GM18907 (cell line): Measurements from ENCODE around the gene IGF2BP3.
"Not testable (repeated sequence)": the region's sequence is repeated elsewhere in the genome, so short reads cannot be mapped to it uniquely, and the experiment has no call there.

Experiments
- ATAC-seq: cut with Tn5 transposase; IDR thresholded peaks from one replicate; pipeline ENCODE4 v1.9.1; 2021; ENCODE audit warnings: mild to moderate bottlenecking, moderate library complexity; ENCODE audit not compliant: unreplicated experiment

IGF2BP3 gene

DNA sequence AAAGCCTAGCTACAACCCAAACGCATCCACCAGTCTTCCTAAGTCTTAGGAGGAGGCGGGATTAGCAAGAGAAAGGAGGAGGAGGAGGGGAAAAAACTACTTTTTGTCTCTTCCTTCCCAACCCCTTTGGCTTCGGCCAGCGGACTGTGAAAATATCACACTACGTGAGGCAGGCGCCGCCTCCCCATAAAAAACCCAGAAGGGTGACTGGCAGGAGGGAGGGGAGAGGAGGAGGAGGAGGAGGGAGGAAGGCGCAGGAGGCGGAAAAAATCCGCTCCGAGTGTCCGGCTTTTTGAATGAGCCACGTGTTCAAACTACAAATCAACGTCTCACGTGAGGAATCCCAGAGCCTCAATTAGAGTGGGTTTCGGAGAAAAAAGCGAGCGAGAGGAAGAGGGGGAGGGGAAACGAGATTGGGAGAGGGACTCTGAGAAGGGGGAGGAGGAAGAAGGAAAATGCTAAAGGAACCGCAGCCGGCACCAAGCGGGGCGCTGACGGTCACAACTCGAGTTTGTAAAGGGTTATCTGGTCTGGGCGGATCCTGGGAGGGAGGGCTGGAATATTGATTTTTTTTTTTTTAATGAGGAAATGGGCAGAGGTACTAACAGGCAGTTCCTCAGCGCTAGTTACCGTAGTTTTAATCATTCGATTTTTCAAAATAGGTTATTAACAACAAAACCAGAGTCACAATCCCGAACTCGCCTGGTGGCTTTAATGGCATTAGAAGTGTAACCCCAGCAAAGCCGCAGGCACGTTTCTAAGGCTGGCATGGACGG, at the start of gene IGF2BP3:
TSS of gene IGF2BP3 (minus strand) at position 162 of the 776 bp plus-strand sequence. CDS start 381 bp downstream, outside the sequence.
- ATAC-seq: peak; percentile 19

DNA sequence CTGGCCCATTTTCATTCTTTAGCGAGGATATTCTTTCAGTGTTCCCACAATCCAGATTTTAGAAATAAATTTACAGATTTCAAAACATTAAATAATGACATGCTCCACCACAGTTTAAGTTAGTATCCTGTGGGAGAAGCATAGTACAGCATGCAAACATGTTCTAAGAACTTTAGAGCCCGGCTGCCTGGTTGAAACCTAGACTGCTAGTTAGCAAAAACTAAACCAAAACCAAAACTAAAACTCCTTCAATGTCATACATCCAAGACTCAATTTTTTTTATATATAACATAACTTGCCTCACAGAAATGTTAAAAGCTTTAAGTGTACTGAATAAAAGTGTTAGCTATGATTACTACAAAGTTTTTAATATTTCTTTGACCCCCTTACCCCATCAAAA, 44.5 kb upstream of the IGF2BP3 start:
- ATAC-seq: no peak

DNA sequence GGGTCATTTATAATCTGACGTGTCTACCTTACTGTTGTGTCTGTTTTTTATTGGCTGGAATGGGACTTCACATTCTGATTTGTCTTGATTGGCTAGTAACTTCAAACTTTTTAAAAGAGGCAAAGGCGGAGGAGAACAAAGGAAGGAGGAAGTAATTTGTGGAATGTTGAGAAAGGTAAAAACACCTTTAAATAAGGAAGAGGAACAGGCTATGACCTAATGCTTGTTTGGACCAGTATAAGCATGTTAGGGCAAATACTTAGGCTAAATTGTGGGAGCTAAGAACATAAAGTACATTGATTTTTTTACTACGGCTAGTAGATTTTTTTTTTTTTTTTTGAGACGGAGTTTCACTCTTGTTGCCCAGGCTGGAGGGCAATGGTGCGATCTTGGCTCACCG, 43.5 kb upstream of the IGF2BP3 start:
- not testable (repeated sequence) for ATAC-seq

DNA sequence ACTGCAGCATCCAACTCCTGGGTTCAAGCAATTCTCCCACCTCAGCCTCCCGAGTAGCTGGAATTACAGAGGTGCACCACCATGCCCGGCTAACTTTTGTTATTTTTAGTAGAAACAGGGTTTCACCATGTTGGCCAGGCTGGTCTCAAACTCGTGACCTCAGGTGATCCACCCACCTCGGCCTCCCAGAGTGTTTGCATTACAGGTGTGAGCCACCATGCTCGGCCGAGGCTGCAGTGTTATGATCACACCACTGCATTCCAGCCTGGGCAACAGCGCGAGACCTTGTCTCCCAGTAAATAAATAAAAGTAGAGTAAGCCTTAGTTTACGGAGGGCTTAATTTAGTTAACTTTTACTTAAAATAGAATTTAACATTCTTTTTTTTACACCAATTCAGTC, 23.7 kb upstream of the IGF2BP3 start:
- ATAC-seq: no peak

DNA sequence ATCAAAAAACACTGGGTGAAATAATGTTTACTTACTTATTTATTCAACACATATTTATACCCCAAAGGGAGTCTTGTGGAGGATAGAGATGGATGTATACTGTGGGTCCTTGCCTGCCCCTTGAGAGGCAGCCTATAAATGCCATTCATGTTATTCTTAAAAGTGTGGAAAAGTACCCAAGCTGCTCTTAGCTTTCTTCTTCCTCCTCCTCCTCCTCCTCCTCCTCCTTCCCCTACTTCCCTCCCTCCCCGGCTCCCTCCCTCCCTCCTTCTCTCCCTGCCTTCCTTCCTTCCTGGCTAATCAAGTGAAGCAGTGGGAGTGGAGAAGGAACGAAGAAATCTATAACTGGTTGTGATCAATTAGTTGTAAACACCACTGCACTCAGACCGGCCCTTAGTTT, 21.2 kb upstream of the IGF2BP3 start:
- no peak for ATAC-seq

DNA sequence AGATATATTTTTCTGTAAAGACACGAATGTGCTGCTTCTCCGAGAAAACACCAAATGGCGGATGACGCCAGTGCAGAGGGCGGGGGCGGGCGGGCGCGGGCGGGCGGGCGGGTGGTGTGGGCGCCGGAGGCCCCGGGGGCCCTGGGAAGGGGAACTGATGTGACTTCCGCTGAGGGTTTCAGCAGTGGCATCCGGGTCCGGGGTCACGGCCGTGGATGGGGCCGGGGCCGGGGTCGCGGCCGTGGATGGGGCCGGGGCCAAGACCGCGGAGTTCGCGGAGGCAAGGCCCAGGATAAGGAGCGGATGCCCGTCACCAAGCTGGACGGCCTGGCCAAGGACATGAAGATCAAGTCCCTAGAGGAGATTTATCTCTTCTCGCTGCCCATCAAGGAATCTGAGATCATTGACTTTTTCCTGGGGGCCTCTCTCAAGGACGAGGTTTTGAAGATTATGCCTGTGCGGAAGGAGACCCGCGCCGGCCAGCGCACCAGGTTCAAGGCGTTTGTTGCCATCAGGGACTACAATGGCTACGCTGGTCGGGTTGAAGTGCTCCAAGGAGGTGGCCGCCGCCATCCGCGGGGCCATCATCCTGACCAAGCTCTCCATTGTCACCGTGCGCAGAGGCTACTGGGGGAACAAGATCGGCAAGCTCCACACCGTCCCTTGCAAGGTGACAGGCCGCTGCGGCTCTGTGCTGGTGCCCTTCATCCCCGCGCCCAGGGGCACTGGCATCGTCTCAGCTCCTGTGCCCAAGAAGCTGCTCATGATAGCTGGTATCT, 20.3 kb upstream of the IGF2BP3 start:
- ATAC-seq: peak; percentile 79

DNA sequence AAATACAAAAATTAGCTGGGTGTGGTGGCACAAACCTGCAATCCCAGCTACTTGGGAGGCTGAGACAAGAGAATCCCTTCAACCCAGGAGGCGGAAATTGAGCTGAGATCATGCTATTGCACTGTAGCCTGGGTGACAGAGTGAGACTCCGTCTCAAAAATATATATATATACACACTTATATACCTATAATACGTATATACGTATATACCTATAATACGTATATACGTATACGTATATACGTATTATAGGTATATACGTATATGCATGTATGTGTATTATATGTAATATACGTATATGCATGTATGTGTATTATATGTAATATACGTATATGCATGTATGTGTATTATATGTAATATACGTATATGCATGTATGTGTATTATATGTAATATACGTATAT, 18.4 kb upstream of the IGF2BP3 start:
- ATAC-seq: not testable (repeated sequence)

DNA sequence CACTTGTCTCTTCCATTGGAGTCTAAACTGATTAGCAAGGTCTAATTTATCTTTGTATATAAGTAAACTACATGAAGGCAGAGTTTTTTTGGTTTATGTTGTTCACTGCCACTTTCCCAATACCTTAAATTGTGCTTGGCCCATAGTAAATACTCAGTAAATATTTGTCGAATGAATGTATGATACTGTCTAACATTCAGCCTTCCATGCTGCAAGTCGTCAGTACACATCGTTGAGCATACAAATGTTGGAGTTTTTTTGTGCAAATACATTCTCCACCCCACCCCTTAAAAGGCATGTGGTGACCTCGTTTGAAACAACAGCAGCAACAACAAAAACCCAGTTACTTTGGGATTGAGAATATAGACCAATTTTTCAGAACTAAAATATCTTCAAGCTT, 17.4 kb upstream of the IGF2BP3 start:
- no peak for ATAC-seq

DNA sequence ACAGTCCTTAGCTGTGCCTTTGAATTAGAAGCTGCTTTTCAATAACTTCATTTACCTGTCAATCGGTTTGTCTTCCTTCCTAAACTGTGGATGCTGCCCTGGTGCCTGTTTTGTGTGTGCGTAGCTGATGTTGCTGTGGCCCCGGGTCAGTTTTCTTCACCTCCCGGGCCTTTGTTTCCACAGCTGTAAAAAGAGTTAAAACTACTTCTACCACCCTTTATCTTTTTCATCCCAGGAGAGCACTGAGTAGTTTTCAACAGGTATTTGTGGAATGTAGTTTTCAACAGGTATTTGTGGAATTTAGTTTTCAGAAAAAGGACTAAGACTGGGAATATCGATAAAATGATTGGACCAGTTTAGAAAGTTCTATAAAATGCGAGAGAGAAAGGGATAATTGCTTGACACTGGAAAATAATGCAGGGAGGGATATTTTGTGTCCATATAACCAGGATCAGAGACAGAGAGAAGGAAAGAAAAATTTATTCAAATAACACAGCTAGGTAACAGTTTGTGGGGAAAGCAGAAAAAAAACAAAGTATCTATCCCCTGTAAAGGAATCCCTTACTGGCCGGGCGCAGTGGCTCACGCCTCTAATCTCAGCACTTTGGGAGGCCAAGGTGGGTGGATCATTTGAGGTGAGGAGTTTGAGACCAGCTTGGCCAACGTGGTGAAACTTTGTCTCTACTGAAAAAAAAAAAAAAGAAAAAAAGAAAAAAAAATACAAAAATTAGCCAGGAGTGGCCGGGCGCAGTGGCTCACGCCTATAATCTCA, 15.9 kb upstream of the IGF2BP3 start:
- no peak for ATAC-seq

DNA sequence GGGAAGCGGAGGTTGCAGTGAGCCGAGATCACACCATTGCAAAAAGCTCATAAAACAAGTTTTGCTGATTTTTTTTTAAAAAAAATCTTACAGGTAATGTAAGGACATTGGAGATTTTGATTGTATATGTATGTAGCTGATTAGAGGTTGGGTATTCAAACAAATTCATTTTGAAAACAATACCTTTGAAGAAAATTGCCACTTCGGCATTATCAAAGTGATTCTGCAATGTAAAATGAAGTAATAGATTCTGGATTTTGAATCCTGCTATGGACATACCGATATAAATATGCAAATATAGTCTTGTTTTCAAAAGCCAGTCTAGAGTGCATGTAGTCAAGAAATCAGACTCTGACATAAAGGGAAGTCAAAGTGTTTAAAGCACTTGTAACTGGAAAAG, 12.4 kb upstream of the IGF2BP3 start:
- ATAC-seq: no peak

DNA sequence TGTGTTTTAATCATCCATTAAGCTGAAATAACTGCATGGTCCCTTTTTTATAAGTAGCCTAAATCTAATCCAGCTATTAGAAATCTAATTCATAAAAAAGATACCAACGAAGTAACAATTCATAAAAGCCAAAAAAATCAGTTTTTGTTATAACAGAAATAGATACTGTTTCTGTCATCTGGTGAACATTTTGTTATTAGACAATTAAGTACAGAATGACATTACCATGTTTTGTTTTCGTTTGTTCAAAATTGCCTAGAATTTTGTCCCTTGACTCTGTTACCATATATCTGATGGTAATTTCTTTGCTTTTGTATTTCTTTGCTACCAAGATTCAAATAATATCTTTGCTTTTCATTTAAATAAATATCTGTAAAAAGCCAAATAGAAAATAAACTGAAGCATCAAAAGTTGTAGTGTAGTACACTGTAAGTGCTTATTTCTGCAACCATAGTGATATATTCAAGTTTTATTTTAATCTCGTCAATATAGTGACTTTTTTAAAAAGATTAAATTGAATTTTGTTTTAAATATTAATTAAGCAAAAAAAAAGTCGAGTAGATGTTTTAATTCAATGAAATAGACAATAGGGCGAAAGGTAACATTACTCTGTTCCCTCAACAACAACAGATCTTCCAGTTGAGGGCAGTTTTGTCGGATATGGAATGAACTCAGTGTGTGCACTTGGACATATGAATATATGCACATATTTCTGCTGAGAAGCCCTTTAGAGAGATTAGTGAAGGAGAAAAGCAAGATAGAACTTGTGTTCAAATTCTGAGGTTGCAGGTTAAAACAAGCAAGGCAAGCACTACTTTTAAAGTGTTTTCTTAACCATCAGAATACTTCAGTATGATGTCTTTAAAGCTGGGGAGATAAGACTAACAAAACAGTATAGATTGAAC, 7.9 kb upstream of the IGF2BP3 start:
- no peak for ATAC-seq

DNA sequence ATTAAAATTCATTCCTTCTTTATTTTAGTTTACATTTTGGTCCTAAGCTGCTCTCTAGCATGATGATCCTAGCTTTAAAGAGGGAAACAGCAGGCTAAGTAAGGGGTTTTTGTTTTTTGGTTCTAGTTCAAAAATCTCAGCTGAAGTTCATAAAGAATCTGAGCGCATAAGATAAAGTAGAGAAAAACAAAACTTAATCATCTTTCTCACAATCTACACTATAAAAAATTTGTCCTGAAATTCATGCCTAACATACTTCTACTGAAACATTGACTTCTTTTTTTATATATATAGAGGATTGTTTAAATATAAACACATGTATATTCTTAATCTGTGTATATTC, 6.8 kb upstream of the IGF2BP3 start:
- ATAC-seq: no peak

DNA sequence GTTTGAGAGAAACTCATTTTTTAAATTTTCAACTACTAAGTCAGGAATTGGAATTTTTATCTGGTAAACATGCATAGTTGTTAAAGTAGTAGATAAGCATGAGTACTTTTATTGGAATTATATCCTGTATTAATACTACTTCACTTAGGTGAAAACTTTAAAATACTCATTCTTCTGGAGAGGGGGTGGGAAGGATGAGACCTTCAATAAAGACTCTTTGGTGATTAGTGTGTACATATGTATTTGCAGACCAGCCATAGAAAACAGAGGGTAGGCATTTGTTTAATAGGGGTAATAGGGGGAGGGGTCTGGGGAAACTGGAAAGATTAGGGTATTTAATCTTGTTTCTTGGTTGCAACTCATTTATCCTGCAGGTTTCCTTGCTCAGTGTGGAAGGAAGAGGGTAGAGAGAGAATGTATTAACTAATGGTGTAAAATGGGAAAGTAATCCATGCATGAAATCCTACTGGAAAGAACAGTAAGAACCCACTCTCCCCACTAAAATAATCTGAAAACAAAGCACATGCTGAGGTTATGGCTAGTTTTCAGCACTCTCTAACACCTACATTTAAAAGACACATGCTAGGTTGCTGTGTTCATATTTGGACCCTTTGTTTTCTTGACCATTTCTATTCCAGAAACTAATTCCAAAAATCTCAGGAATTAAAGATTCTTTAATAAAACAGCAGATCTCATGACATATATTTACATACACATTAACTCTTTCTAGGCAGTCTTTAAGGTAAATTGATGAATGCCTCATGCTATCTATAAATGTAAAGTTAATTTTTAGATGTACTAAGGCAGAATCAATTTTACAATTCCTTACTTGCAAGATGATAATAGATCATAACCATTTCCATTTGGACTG, 6.2 kb upstream of the IGF2BP3 start:
- no peak for ATAC-seq

DNA sequence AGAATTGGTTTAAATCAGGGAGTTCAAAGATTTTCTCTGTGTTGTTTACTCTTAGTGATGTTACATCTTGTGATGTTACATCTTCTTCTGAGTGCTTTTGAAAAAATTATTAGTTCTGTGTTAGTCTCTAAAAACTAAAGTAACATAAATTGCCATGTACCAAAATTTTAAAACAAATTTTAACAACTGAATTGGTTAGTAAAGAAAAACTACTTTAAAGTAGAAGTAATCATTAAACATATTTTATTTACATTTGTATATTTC, 5.2 kb upstream of the IGF2BP3 start:
- ATAC-seq: no peak

DNA sequence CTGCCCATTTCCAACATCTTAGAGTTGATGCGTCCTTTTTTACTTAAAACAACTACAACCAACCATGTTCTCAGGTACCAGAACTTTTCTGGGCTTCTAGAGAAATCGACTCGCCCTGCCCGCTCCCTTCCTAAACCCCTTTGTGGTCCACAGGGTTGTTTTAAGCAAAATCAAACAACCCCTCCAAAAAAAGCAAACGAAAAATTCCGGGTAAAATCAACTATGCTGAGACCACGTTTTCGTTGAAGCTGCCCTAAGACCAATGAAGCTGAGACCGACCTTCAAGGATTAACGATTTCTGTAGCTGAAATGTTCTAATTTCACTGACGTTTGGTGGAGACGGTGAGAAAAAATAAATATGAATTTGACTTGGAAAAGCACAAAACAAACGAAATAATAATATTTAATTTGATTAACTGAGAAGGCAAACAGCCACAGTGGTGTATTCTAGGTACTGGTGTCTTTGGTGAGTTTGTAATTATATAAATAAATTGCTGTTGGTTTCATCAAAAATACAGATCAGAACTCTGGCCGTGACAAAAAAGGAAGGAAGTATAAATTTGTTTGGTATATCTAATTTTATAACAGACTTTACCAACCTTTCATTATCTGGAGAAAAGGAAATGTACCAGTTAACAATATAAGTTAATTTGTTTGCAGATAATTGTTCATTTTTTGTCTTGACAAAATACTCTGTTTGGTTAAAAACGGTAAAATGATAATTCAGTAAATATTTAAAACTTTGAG, 4.7 kb upstream of the IGF2BP3 start:
- ATAC-seq: no peak

DNA sequence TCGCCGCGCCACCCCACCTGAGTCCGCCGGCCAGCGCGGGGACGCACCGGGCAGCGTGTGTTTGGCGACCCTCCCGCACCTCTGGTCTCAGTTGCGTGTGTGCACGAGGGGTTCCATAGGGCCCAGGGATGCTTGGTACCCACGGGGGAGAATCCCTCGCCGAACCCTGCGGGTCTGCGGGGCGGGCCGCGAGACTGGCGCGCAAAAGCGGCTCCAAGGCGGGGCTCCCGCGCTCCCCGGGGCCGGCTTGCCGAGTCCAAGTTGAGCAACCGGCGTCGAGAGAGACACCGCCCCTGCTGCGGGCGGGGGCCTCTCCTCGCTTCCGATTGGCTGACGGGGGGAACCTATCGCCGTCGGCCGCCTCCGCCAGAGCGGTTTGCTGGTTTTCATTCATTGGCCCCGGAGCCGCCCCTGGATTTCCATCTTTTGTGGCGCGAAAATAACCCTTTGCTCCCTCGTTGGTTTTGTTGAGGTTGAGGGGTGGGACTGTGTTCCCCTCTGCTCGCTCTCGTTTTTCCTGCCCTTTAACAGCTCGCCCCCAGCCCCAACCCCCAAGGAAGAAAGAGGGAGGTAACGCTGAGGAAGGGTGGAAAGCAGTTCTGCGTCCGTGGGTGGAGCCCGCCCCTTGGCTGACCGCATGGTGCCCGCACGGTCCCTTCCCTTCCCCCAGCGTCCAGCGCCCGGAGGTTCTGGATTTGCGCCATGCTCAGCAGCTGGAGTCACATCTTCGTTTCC, 4.0 kb upstream of the IGF2BP3 start:
- peak; percentile 70 for ATAC-seq

DNA sequence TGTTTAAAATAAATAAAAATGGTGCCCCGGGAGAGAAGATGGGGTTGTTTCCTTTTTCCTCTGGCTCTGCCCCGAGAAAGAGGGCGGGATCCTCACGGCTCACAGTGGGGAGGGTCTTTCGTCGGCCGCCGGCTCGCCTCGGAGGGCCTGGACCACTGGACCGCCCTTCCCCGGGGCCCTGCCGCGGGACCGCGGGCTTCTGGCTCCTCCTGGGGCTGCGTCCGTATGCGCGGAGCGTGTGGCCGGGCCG, 3.5 kb upstream of the IGF2BP3 start:
- ATAC-seq: no peak

DNA sequence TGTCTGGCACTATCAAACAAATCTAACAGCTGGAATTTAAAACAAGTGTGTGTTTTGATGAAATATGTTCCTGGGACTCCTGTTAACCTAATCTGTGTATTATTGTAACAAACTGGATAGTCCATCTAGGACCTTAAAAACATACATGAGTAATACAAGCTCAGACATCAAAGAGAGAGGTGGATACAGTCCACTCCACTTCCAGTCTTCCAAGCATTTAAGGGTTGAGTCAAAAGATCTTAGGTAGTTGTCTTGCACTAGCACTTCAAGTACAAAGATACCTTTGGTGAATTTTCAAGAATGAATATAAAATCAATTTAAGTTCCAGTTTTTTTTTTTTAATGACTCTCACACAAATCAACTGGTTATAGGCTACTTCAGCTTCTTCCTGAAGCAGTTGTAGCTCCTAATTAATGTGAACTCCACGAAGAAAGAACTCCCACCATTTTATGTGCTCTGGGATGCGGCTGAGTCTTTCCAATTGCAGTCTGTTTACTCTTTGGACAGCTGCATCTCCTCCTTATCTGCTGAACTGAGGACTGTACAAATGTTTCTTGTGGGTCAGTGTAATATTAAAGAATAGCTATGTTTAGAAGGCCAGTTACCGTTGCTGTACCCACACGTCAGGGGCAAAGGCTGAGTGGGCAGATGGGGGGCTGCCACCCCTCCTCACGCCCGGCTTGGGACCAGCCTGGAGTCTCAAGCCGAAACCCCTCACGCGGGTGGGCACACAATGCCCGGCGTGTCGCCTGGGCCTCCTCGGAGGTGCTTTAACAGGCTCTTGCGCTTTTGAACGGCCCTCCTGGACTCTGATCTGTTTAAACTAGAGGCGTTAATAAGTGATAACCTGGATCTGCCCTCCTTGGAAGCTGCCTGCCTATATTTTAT, 2.9 kb upstream of the IGF2BP3 start:
- ATAC-seq: no peak
